Ovary (tissue), 3 donors: ENCODE results near the gene OR52I1.

ENCODE experiments used
- EP300 ChIP-seq: sonication (generic); formaldehyde crosslinking; IDR thresholded peaks from one replicate; pipeline ENCODE4 v1.6.1; 2017; ENCODE audit warnings: antibody characterized with exemption
- POLR2A ChIP-seq: fragments of 450-650 bp; IDR thresholded peaks from one replicate; pipeline ENCODE4 v1.6.1; 2017; ENCODE audit warnings: antibody characterized with exemption, mild to moderate bottlenecking, moderate library complexity
- TF ChIP-seq, protein P1 (sequence below), 3 donors: fragments of 450-650 bp in 2 of 3; fragments of 200-600 bp in 1 of 3; IDR thresholded peaks; one replicate each; pipeline versions ENCODE4 v1.5.1 to v1.8.0; 2016 to 2022; ENCODE audit warnings: antibody characterized with exemption in 3 of 3, mild to moderate bottlenecking in 1 of 3
- donor health status: DM: no; HTN: no; CAD: no.

DNA sequence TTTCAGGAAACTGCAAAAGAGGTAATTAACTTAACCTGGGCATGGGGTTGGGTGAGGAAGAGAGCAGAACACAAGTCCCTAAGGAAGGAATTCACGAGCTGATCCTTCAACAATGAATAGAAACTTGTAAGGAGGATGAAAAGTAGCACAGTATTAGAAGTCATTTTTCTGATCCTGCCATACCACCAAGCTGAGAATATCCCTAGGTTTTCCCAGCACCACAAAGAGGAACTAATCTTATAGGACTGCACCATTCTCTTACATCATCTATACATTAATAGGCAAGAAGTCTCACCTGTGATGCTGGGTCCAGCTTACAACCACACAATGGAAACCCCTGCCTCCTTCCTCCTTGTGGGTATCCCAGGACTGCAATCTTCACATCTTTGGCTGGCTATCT lies at the start of gene OR52I1:
- TF ChIP-seq EP300 (no peak), POLR2A (no peak)
- TF ChIP-seq, protein P1, sequence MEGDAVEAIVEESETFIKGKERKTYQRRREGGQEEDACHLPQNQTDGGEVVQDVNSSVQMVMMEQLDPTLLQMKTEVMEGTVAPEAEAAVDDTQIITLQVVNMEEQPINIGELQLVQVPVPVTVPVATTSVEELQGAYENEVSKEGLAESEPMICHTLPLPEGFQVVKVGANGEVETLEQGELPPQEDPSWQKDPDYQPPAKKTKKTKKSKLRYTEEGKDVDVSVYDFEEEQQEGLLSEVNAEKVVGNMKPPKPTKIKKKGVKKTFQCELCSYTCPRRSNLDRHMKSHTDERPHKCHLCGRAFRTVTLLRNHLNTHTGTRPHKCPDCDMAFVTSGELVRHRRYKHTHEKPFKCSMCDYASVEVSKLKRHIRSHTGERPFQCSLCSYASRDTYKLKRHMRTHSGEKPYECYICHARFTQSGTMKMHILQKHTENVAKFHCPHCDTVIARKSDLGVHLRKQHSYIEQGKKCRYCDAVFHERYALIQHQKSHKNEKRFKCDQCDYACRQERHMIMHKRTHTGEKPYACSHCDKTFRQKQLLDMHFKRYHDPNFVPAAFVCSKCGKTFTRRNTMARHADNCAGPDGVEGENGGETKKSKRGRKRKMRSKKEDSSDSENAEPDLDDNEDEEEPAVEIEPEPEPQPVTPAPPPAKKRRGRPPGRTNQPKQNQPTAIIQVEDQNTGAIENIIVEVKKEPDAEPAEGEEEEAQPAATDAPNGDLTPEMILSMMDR (IDR thresholded peaks at IDR 0.05) = no peak
